Keratinocyte (primary cell): ENCODE results near the gene ARL3. TPM values are rescaled to one million over a fixed set of nuclear protein-coding genes. Genes with fewer than 3 reads are reported as not detected.

Source experiments
- DNase-seq: peaks from one replicate; pipeline ENCODE4 v3.0.0-alpha.2; 2011; ENCODE audit warnings: low read depth, missing footprints, low spot score
- FAIRE-seq: peaks from 2 replicates; lab custom pipeline; 2011; peaks lifted over from hg19 to GRCh38; lab: Jason Lieb, UNC
- H2AFZ ChIP-seq: 2 replicates; pipeline ENCODE4 v1.6.0; 2012; ENCODE audit warnings: low read length, control low read depth, inconsistent platforms; ENCODE audit not compliant: control insufficient read depth
- H3K27ac ChIP-seq: 2 replicates; pipeline ENCODE4 v1.5.1; 2011; ENCODE audit warnings: low read length; ENCODE audit not compliant: control insufficient read depth, insufficient read depth
- H3K27me3 ChIP-seq: 3 replicates; pipeline ENCODE4 v1.6.0; 2011; ENCODE audit warnings: low read length; ENCODE audit not compliant: control insufficient read depth, insufficient read depth; ENCODE audit errors: extremely low read depth
- H3K36me3 ChIP-seq, 2 experiments: 2 replicates in 1 of 2; 3 replicates in 1 of 2; pipeline ENCODE4 v1.5.1; 2011; ENCODE audit warnings: low read length in 2 of 2, mild to moderate bottlenecking in 1 of 2; ENCODE audit not compliant: control insufficient read depth in 2 of 2, insufficient read depth in 2 of 2; ENCODE audit errors: extremely low read depth in 1 of 2
- H3K4me1 ChIP-seq: 3 replicates; pipeline ENCODE4 v1.5.1; 2011; ENCODE audit warnings: low read length; ENCODE audit not compliant: control insufficient read depth, insufficient read depth; ENCODE audit errors: extremely low read depth
- H3K4me2 ChIP-seq: 3 replicates; pipeline ENCODE4 v1.6.0; 2011; ENCODE audit warnings: low read depth, low read length; ENCODE audit not compliant: control insufficient read depth, insufficient read depth; ENCODE audit errors: extremely low read depth
- H3K4me3 ChIP-seq, 3 experiments: fragments of 200-600 bp in 1 of 3; sonication (generic) in 1 of 3; 2 replicates in 2 of 3; 3 replicates in 1 of 3; pipeline ENCODE4 v1.5.1; 2011 to 2016; ENCODE audit warnings: low read length in 3 of 3, mild to moderate bottlenecking in 3 of 3, control low read depth in 2 of 3, inconsistent platforms in 1 of 3, low read depth in 1 of 3, mixed read lengths in 1 of 3, mixed run types in 1 of 3, moderate library complexity in 1 of 3; ENCODE audit not compliant: control insufficient read depth in 2 of 3, insufficient read depth in 2 of 3; ENCODE audit errors: extremely low read depth in 1 of 3
- H3K79me2 ChIP-seq: 2 replicates; pipeline ENCODE4 v1.6.0; 2012; ENCODE audit warnings: low read length; ENCODE audit not compliant: control insufficient read depth, insufficient read depth
- H3K9ac ChIP-seq: 3 replicates; pipeline ENCODE4 v1.6.0; 2011; ENCODE audit warnings: low read length; ENCODE audit not compliant: control insufficient read depth, insufficient read depth; ENCODE audit errors: extremely low read depth
- H3K9me1 ChIP-seq: 3 replicates; pipeline ENCODE4 v1.6.0; 2011; ENCODE audit warnings: low read length; ENCODE audit not compliant: control insufficient read depth, insufficient read depth; ENCODE audit errors: extremely low read depth
- H3K9me3 ChIP-seq: 2 replicates; pipeline ENCODE4 v1.5.1; 2012; ENCODE audit warnings: low read depth, low read length; ENCODE audit not compliant: control insufficient read depth
- H4K20me1 ChIP-seq: 3 replicates; pipeline ENCODE4 v1.6.0; 2011; ENCODE audit warnings: low read length; ENCODE audit not compliant: control insufficient read depth, insufficient read depth; ENCODE audit errors: extremely low read depth
- EZH2 ChIP-seq: IDR thresholded peaks from one replicate; pipeline ENCODE4 v1.6.1; 2012; ENCODE audit warnings: inconsistent platforms, mild to moderate bottlenecking, low read length, moderate library complexity
- dilution Hi-C: fragments of 300-500 bp; cut with MboI; formaldehyde crosslinking; loops from one replicate; pipeline ENCODE4 v1.7.0; 2020; ENCODE audit warnings: low sequenced_read_pairs; ENCODE audit not compliant: extremely low pct_ligation_motif_present
- polyA plus RNA-seq, 5 experiments: library from polyadenylated mRNA; depleted of rRNA in 3 of 5; stranded (reverse) in 3 of 5; stranded (forward) in 1 of 5; unstranded in 1 of 5; fragments of >200 nt; gene quantifications; 1 replicate in 1 of 5; 2 replicates in 3 of 5; 3 replicates in 1 of 5; pipeline versions ENCODE4 v1.2.1 to v1.2.3, GENCODE V29; 2011 to 2012; ENCODE audit warnings: missing spikeins in 2 of 5, low read depth in 1 of 5, low replicate concordance in 1 of 5
- TF ChIP-seq, protein P1 (sequence below), 3 experiments: IDR thresholded peaks in 1 of 3; conservative IDR thresholded peaks in 1 of 3; optimal IDR thresholded peaks in 1 of 3; 2 replicates in 2 of 3; 3 replicates in 1 of 3; pipeline versions ENCODE3 to v1.5.1; 2011; ENCODE audit warnings: low read length in 3 of 3, mild to moderate bottlenecking in 3 of 3, moderate library complexity in 2 of 3, control low read depth in 1 of 3, inconsistent platforms in 1 of 3; ENCODE audit not compliant: insufficient read depth in 2 of 3; ENCODE audit errors: extremely low read depth in 1 of 3

Gene ARL3
- polyA plus RNA-seq, 1 donor (not counting 4 experiments of a cell fraction or from before 2014, with no cell fraction given) = 10.7 TPM

DNA sequence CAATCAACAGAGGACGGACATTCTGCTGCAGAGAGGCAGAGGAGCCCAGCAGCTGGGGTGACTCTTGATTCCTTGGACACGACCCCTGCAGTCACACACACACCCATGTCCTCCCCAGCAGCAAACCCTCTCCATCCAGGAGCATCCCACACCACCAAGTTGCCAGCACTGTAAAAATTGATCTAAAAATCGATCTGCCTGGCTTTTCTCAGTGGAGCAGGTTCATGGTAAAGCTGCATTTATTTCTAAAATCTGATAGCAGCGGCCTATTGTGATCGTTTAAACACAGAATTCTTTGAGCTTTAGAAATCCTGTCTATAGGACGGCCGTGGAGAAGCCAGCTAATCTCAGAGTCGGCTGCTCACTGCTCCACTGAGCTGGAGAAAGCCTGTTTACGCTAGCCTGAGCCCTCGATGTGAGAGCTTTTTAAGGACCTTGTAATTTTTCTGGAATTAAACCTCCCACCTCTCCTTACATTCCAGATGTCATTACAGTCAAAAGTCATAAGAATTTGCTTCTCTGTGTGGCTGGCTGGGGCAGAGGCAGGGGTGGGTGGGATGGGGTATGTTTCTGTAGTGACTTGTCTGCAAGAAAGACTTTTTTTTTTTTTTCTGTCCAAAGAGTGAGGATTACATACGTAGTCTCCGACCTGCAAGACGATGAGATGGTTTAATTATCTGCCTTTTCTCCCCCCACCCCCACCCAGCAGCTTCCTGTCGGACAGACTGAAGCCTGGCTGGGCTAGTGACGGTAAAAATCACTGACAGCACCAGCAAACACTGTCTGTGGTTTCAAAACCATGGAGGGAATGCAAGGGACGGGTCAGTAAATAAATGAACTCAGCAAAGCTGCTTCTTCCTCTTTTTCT, 38.3 kb downstream of the ARL3 start:
- H3K9me3 ChIP-seq = no peaks in the 10 kb centered on the region
- no peak overlapping the region for H3K4me2 ChIP-seq
- H3K27me3 ChIP-seq = no peaks in the 10 kb centered on the region
- H4K20me1 ChIP-seq = no peaks in the 10 kb centered on the region
- H3K4me1 ChIP-seq = peaks cover 23% of the 10 kb centered on the region
- FAIRE-seq (no peak), DNase-seq (no peak)
- no peaks in the 10 kb centered on the region for H3K9me1 ChIP-seq
- no peak overlapping the region for H3K4me3 ChIP-seq
- no peaks in the 10 kb centered on the region for H3K36me3 ChIP-seq
- H2AFZ ChIP-seq = no peak overlapping the region
- dilution Hi-C loops = no loop called here
- H3K27ac ChIP-seq = no peak overlapping the region
- TF ChIP-seq EZH2 = no peak
- TF ChIP-seq, protein P1, sequence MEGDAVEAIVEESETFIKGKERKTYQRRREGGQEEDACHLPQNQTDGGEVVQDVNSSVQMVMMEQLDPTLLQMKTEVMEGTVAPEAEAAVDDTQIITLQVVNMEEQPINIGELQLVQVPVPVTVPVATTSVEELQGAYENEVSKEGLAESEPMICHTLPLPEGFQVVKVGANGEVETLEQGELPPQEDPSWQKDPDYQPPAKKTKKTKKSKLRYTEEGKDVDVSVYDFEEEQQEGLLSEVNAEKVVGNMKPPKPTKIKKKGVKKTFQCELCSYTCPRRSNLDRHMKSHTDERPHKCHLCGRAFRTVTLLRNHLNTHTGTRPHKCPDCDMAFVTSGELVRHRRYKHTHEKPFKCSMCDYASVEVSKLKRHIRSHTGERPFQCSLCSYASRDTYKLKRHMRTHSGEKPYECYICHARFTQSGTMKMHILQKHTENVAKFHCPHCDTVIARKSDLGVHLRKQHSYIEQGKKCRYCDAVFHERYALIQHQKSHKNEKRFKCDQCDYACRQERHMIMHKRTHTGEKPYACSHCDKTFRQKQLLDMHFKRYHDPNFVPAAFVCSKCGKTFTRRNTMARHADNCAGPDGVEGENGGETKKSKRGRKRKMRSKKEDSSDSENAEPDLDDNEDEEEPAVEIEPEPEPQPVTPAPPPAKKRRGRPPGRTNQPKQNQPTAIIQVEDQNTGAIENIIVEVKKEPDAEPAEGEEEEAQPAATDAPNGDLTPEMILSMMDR (optimal IDR thresholded peaks at IDR 0.05 in 1 of 3, IDR thresholded peaks at IDR 0.05 in 1 of 3, conservative IDR thresholded peaks at IDR 0.05 in 1 of 3; ENCODE audit: extremely low read depth in 1 of 3, insufficient read depth in 2 of 3, low read length in 3 of 3) = no peak
- H3K9ac ChIP-seq = no peak overlapping the region
- no peaks in the 10 kb centered on the region for H3K79me2 ChIP-seq

DNA sequence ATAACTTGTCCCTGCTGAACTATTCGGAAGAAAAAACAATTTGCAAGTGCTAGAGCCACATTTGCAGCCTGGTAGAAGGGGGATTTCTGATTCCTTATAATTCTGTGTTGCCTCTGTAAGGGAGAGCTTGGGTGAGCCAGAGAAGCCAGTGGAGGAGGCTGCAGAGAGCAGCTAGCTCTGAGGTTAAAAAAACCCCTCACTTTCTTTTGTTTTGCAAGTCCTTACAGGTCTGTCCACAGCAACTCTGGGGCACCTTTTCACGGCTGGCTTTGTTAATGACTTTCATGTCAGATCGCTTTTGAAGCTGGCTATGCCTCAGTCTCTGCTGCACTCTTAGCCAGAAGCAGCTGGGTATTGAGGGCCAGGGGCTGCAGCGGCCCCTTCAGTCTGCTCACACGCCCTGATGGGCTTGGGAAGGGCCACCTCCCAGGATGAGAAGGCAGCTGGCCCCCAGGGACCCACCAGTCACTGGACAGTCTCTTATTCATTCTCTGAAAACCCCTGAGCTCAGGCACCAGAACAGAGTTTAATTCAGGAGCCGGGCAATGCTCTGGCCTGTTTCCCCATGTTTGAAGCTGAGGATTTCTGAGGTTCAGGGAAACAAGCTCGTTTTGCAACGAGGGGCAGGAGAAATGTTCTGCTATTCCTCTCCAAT, 39.1 kb downstream of the ARL3 start:
- Histone ChIP-seq H3K4me3 (no peak overlapping the region), H3K9me3 (no peaks in the 10 kb centered on the region), H4K20me1 (no peaks in the 10 kb centered on the region), H3K4me1 (peaks cover 23% of the 10 kb centered on the region), H3K36me3 (no peaks in the 10 kb centered on the region), H3K27me3 (no peaks in the 10 kb centered on the region), H3K9ac (no peak overlapping the region), H3K4me2 (peak overlapping the region; percentile 89), H2AFZ (no peak overlapping the region), H3K79me2 (no peaks in the 10 kb centered on the region), H3K9me1 (no peaks in the 10 kb centered on the region), H3K27ac (no peak overlapping the region)
- dilution Hi-C loops = no loop called here
- no peak for FAIRE-seq
- TF ChIP-seq, protein P1 (optimal IDR thresholded peaks at IDR 0.05 in 1 of 3, IDR thresholded peaks at IDR 0.05 in 1 of 3, conservative IDR thresholded peaks at IDR 0.05 in 1 of 3; ENCODE audit: extremely low read depth in 1 of 3, insufficient read depth in 2 of 3, low read length in 3 of 3) = no peak
- TF ChIP-seq EZH2 = no peak
- DNase-seq = no peak
